ENCODE data around the gene TXNL4B.

- TF ChIP-seq CTCF (conservative IDR thresholded peaks at IDR 0.05) (no peak), EZH2 (IDR thresholded peaks at IDR 0.05; ENCODE audit: low read depth) (no peak)
Measured at GRCh38 chr16:72108353-72109102, 15.1 kb upstream of the TXNL4B start.

All from PC-9 (cell line).